AG04450 (cell line): Measurements from ENCODE around the gene LNPK. TPM values are rescaled to one million over a fixed set of nuclear protein-coding genes. Genes with fewer than 3 reads are reported as not detected.
"Not testable (repeated sequence)": the region's sequence is repeated elsewhere in the genome, so short reads cannot be mapped to it uniquely, and the experiment has no call there.

Experiments
- CTCF ChIA-PET: fragments of 300-600, 350-600 bp; formaldehyde crosslinking; extraction: SDS; loops from one replicate; lab custom pipeline; 2022; ENCODE audit warnings: antibody characterized with exemption, inconsistent platforms; lab: Charles Lee
- POLR2A ChIA-PET: fragments of 350-600 bp; formaldehyde crosslinking; extraction: SDS; loops from one replicate; lab custom pipeline; 2021; ENCODE audit warnings: antibody characterized with exemption, inconsistent platforms; lab: Yijun Ruan, JAX
- DNase-seq: peaks from one replicate; pipeline ENCODE4 v3.0.0-alpha.2; 2011; ENCODE audit warnings: low read depth, low spot score
- H3K27ac ChIP-seq: one replicate; pipeline ENCODE4 v1.5.1; 2012; ENCODE audit warnings: low read depth, low read length, control low read depth
- H3K27me3 ChIP-seq: one replicate; pipeline ENCODE4 v1.6.0; 2012; ENCODE audit warnings: low read length; ENCODE audit not compliant: control insufficient read depth, insufficient read depth
- H3K4me3 ChIP-seq: 2 replicates; pipeline ENCODE4 v1.5.1; 2011; ENCODE audit warnings: mild to moderate bottlenecking, low read depth, low read length, control low read depth
- H3K9me3 ChIP-seq: 2 replicates; pipeline ENCODE4 v1.5.1; 2012; ENCODE audit warnings: low read length; ENCODE audit not compliant: control insufficient read depth, insufficient read depth
- CTCF ChIP-seq: IDR thresholded peaks from 2 replicates; pipeline ENCODE4 v1.5.1; 2011; ENCODE audit warnings: low read depth, low read length, control low read depth, inconsistent platforms
- polyA plus RNA-seq: library from polyadenylated mRNA; depleted of rRNA; stranded (reverse); fragments of >200 nt; gene quantifications from 2 replicates; pipeline ENCODE4 v1.2.3, GENCODE V29; 2011

LNPK gene
- polyA plus RNA-seq, 1 experiment: 29.8 TPM

- Histone ChIP-seq H3K9me3 (no peaks in the 10 kb centered on the region), H3K27ac (no peak overlapping the region), H3K27me3 (no peaks in the 10 kb centered on the region), H3K4me3 (no peak overlapping the region)
- POLR2A ChIA-PET: no interaction called here
- TF ChIP-seq CTCF: no peak
- no peak for DNase-seq
- CTCF ChIA-PET: no interaction called here
Measured at GRCh38 chr2:175964195-175964594, 37.9 kb downstream of the LNPK start.

- CTCF ChIA-PET, POLR2A ChIA-PET, H3K27ac ChIP-seq, H3K9me3 ChIP-seq, DNase-seq, H3K4me3 ChIP-seq, H3K27me3 ChIP-seq: not testable (repeated sequence)
Measured at GRCh38 chr2:175963171-175963570, 38.9 kb downstream of the LNPK start.

- no peak for DNase-seq
- POLR2A ChIA-PET: no interaction called here
- Histone ChIP-seq H3K9me3 (no peaks in the 10 kb centered on the region), H3K4me3 (no peak overlapping the region), H3K27me3 (no peaks in the 10 kb centered on the region), H3K27ac (no peak overlapping the region)
- CTCF ChIA-PET: no interaction called here
- TF ChIP-seq CTCF: no peak
Measured at GRCh38 chr2:175957845-175958244, 44.2 kb downstream of the LNPK start.

GRCh38 chr2:175955136-175955535 is 46.9 kb downstream of the LNPK start:
- Histone ChIP-seq H3K4me3 (no peak overlapping the region), H3K27ac (no peak overlapping the region), H3K27me3 (no peaks in the 10 kb centered on the region), H3K9me3 (no peaks in the 10 kb centered on the region)
- no peak for TF ChIP-seq CTCF
- ChIA-PET CTCF (no interaction called here), POLR2A (no interaction called here)
- no peak for DNase-seq

- Histone ChIP-seq H3K27me3 (no peaks in the 10 kb centered on the region), H3K9me3 (no peaks in the 10 kb centered on the region), H3K4me3 (no peak overlapping the region), H3K27ac (no peak overlapping the region)
- ChIA-PET POLR2A (no interaction called here), CTCF (no interaction called here)
- DNase-seq: no peak
- no peak for TF ChIP-seq CTCF
Measured at GRCh38 chr2:175950512-175950911, 51.6 kb downstream of the LNPK start.

GRCh38 chr2:175948191-175948590 is 53.9 kb downstream of the LNPK start:
- ChIA-PET CTCF (interaction anchor here (0.6 to 0.8 kb wide), 2 partner anchors 21 to 689 kb away, joined by 3 to 4 read pairs; no protein-coding TSS in a partner anchor), POLR2A (no interaction called here)
- no peak overlapping the region for H3K27ac ChIP-seq
- H3K9me3 ChIP-seq: no peaks in the 10 kb centered on the region
- no peak overlapping the region for H3K4me3 ChIP-seq
- no peak for DNase-seq
- no peak for TF ChIP-seq CTCF
- H3K27me3 ChIP-seq: no peaks in the 10 kb centered on the region
